HUES6 (cell line): ENCODE data around the gene SLC43A3.

ENCODE experiments used
- H3K27ac ChIP-seq: 2 replicates; pipeline ENCODE4 v1.7.0; 2013; ENCODE audit warnings: low read depth, mild to moderate bottlenecking, low read length, inconsistent platforms
- H3K27me3 ChIP-seq: 2 replicates; pipeline ENCODE4 v1.6.1; 2013; ENCODE audit warnings: low read length; ENCODE audit not compliant: control insufficient read depth, insufficient read depth
- H3K36me3 ChIP-seq: 2 replicates; pipeline ENCODE4 v1.6.1; 2013; ENCODE audit warnings: low read length; ENCODE audit not compliant: control insufficient read depth, insufficient read depth
- H3K4me1 ChIP-seq: 2 replicates; pipeline ENCODE4 v1.6.1; 2013; ENCODE audit warnings: low read length; ENCODE audit not compliant: control insufficient read depth, insufficient read depth
- H3K4me3 ChIP-seq: 2 replicates; pipeline ENCODE4 v1.5.1; 2013; ENCODE audit warnings: low read depth, low read length
- H3K9ac ChIP-seq: one replicate; pipeline ENCODE4 v1.6.1; 2013; ENCODE audit warnings: mild to moderate bottlenecking, low read length
- H3K9me3 ChIP-seq: 2 replicates; pipeline ENCODE4 v1.6.1; 2013; ENCODE audit warnings: low read depth, low read length; ENCODE audit not compliant: control insufficient read depth, insufficient read depth

SLC43A3 gene

GRCh38 chr11:57426929-57427726 is at the start of gene SLC43A3:
Gene SLC43A3 (minus strand): TSS chr11:57427121. CDS start chr11:57426172, 949 bp downstream.
- Histone ChIP-seq H3K36me3 (peaks cover 5% of the 10 kb centered on the region; the same call in 1 of the 2 replicates), H3K9ac (peak within 1 kb of the TSS; percentile 33), H3K9me3 (no peaks in the 10 kb centered on the region), H3K4me3 (peak within 1 kb of the TSS; percentile 64), H3K27ac (no peak within 1 kb of the TSS), H3K27me3 (peaks cover 40% of the 10 kb centered on the region), H3K4me1 (peaks cover 27% of the 10 kb centered on the region)

DNA sequence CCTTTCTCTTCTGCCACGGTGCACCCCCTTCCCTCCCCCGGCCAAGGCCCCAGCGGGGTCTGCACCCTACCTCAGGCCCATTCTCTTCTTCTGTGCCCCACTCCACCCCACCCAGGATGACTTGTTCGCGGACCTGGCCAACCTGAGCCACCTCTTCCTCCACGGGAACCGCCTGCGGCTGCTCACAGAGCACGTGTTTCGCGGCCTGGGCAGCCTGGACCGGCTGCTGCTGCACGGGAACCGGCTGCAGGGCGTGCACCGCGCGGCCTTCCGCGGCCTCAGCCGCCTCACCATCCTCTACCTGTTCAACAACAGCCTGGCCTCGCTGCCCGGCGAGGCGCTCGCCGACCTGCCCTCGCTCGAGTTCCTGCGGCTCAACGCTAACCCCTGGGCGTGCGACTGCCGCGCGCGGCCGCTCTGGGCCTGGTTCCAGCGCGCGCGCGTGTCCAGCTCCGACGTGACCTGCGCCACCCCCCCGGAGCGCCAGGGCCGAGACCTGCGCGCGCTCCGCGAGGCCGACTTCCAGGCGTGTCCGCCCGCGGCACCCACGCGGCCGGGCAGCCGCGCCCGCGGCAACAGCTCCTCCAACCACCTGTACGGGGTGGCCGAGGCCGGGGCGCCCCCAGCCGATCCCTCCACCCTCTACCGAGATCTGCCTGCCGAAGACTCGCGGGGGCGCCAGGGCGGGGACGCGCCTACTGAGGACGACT is 49.3 kb upstream of the SLC43A3 start:
- peaks cover 29% of the 10 kb centered on the region for H3K4me1 ChIP-seq
- no peaks in the 10 kb centered on the region for H3K9me3 ChIP-seq
- peak overlapping the region; percentile 63 for H3K4me3 ChIP-seq
- H3K36me3 ChIP-seq, result no peaks in the 10 kb centered on the region
- peaks cover 63% of the 10 kb centered on the region for H3K27me3 ChIP-seq
- no peak overlapping the region for H3K9ac ChIP-seq
- H3K27ac ChIP-seq, result no peak overlapping the region

- Histone ChIP-seq H3K9me3 (no peaks in the 10 kb centered on the region), H3K9ac (no peak overlapping the region), H3K4me1 (peaks cover 29% of the 10 kb centered on the region), H3K36me3 (no peaks in the 10 kb centered on the region), H3K27me3 (peaks cover 58% of the 10 kb centered on the region), H3K4me3 (peak overlapping the region; percentile 63), H3K27ac (no peak overlapping the region)
Observed at GRCh38 chr11:57475671-57476046, 48.7 kb upstream of the SLC43A3 start.

- no peaks in the 10 kb centered on the region for H3K9me3 ChIP-seq
- H3K4me1 ChIP-seq, result peaks cover 25% of the 10 kb centered on the region
- peaks cover 55% of the 10 kb centered on the region for H3K27me3 ChIP-seq
- H3K36me3 ChIP-seq, result no peaks in the 10 kb centered on the region
- H3K27ac ChIP-seq, result no peak overlapping the region
- H3K4me3 ChIP-seq, result no peak overlapping the region
- H3K9ac ChIP-seq, result no peak overlapping the region
Observed at GRCh38 chr11:57475191-57475590, 48.3 kb upstream of the SLC43A3 start.

GRCh38 chr11:57474803-57475115 is 47.8 kb upstream of the SLC43A3 start:
- Histone ChIP-seq H3K4me1 (peaks cover 23% of the 10 kb centered on the region), H3K27me3 (peaks cover 52% of the 10 kb centered on the region), H3K36me3 (no peaks in the 10 kb centered on the region), H3K27ac (no peak overlapping the region), H3K9me3 (no peaks in the 10 kb centered on the region), H3K4me3 (no peak overlapping the region), H3K9ac (no peak overlapping the region)

GRCh38 chr11:57474017-57474802 is 47.3 kb upstream of the SLC43A3 start:
- Histone ChIP-seq H3K36me3 (no peaks in the 10 kb centered on the region), H3K27me3 (peaks cover 52% of the 10 kb centered on the region), H3K4me3 (no peak overlapping the region), H3K27ac (no peak overlapping the region), H3K9ac (no peak overlapping the region), H3K9me3 (no peaks in the 10 kb centered on the region), H3K4me1 (peaks cover 23% of the 10 kb centered on the region)

DNA sequence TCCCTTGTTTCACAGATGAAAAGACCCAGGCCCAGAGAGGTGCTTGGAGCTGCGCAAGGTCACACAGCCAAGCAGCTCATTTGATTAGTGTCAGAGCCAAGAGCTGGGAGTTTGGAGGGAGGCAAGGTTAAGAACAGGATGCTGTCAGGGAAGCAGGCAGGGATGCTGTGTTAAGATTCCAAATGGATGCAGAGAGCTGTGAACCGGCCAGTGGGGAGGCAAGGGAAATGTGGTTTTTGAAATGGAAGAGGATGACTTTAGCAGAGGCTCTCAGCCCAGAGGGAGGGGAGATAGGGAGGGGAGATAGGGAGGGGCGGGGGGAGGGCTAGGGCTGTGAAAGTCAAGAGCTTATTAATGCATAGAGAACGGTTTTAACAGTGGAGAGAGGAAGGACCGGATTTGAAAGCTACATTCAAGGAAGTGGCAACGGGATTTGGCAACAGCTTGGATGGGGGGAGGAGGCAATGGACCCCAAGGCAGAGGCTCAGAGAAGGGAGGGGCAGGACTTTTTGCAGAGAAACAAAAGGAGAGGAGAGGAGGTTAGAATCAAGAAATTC is 46.4 kb upstream of the SLC43A3 start:
- no peak overlapping the region for H3K9ac ChIP-seq
- no peak overlapping the region for H3K4me3 ChIP-seq
- H3K27ac ChIP-seq, result no peak overlapping the region
- no peaks in the 10 kb centered on the region for H3K9me3 ChIP-seq
- H3K36me3 ChIP-seq, result no peaks in the 10 kb centered on the region
- peaks cover 50% of the 10 kb centered on the region for H3K27me3 ChIP-seq
- peaks cover 28% of the 10 kb centered on the region for H3K4me1 ChIP-seq

DNA sequence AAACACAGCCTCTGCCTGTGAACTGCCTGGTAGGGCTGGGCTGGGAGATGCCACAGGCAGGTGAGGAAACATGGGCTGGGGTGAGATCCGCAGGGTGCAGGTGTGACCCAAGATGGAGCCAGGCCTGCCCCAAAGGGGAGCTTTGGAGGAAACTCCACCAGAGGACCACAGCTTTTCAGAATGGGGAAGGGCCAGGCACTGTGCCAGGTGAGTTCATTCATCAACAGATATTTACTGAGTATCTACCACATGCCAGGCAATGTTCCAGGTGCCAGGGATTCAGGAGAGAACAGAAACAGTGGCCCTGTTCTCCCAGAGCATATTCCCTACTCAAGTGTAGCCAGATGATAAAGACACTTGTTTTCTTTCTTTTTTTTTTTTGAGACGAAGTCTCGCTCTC is 44.6 kb upstream of the SLC43A3 start:
- H3K9ac ChIP-seq, result no peak overlapping the region
- no peaks in the 10 kb centered on the region for H3K9me3 ChIP-seq
- H3K36me3 ChIP-seq, result no peaks in the 10 kb centered on the region
- H3K27me3 ChIP-seq, result peaks cover 32% of the 10 kb centered on the region
- no peak overlapping the region for H3K27ac ChIP-seq
- peaks cover 28% of the 10 kb centered on the region for H3K4me1 ChIP-seq
- no peak overlapping the region for H3K4me3 ChIP-seq

DNA sequence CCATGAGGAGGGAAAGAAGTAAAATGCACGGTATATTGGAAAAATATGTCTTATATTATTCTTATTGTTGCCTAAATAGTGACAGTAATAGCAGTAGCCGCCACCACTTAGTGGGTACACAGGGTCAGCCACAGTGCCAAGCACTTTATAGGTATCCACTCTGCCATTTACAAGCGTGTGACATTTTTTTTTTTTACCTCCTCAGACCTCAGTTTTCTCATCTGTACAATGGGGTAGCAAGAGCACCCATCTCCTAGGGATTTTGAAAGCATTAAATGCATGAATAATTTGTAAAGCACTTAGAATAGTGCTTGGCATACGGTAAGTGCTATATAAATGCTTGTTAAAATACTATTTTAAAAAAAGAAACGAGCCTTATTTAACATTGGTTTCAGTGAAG is 42.3 kb upstream of the SLC43A3 start:
- H3K4me1 ChIP-seq, result peaks cover 29% of the 10 kb centered on the region
- peaks cover 19% of the 10 kb centered on the region for H3K27me3 ChIP-seq
- no peaks in the 10 kb centered on the region for H3K36me3 ChIP-seq
- H3K9me3 ChIP-seq, result no peaks in the 10 kb centered on the region
- no peak overlapping the region for H3K27ac ChIP-seq
- no peak overlapping the region for H3K9ac ChIP-seq
- H3K4me3 ChIP-seq, result no peak overlapping the region

- Histone ChIP-seq H3K36me3 (no peaks in the 10 kb centered on the region), H3K9ac (no peak overlapping the region), H3K27me3 (peaks cover 26% of the 10 kb centered on the region), H3K27ac (no peak overlapping the region), H3K4me1 (peaks cover 35% of the 10 kb centered on the region), H3K9me3 (no peaks in the 10 kb centered on the region), H3K4me3 (no peak overlapping the region)
Observed at GRCh38 chr11:57468276-57468675, 41.4 kb upstream of the SLC43A3 start.
